22Rv1 (cell line): ENCODE measurements around the gene MRFAP1.

ENCODE experiments used
- CTCF ChIP-seq: fragments of 450-650 bp; IDR thresholded peaks from 2 replicates; pipeline ENCODE4 v1.5.1; 2017; ENCODE audit warnings: mild to moderate bottlenecking
- ZFX ChIP-seq: fragments of 450-650 bp; IDR thresholded peaks from 2 replicates; pipeline ENCODE4 v1.6.1; 2017; ENCODE audit warnings: antibody characterized with exemption, borderline replicate concordance

DNA sequence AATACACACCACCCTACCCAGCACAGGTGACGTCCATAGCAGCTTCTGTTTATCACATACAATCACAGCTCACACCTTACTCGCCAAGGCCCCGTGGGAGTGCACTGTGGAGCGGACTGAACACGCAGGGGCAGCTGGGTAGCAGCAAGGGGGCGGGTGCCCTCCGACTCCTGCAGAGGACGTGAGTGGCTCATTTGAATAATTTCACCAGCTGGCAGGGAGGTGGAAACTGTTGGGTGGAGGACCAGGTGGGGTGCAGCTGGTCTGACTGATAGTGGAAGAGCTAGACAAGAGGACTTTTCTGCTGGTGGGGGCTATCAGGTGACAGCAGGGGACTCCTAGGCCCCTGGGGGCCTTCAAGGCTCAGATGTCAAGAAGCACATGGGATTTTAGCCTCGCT, 49.2 kb upstream of the MRFAP1 start:
- TF ChIP-seq CTCF (no peak), ZFX (no peak)
